Panc1 (cell line): ENCODE measurements around the gene SPATA1. TPM values are rescaled to one million over a fixed set of nuclear protein-coding genes. Genes with fewer than 3 reads are reported as not detected.

Source experiments
- ATAC-seq: fragments of 200-7000 bp; cut with Tn5 transposase; 2 replicates; pipeline ENCODE4 v1.9.1; 2020; ENCODE audit warnings: mild to moderate bottlenecking, moderate library complexity
- Bru-seq: library from RNA; stranded (reverse); fragments of 400-500 nt; gene quantifications from one replicate; lab custom pipeline; 2021; lab: Mats Ljungman, UMichigan
- BruChase-seq, 2 experiments: library from RNA; stranded (reverse); fragments of 400-500 nt; gene quantifications; one replicate each; lab custom pipeline; 2021; lab: Mats Ljungman, UMichigan
- BruUV-seq: library from RNA; stranded (reverse); fragments of 400-500 nt; replicated peaks from 2 replicates; lab custom pipeline; 2021; lab: Mats Ljungman, UMichigan
- CTCF ChIA-PET: fragments of 300-600 bp; sonication (Branson Sonifier 250); formaldehyde crosslinking; loops from one replicate; lab custom pipeline; 2022; ENCODE audit warnings: antibody characterized with exemption; lab: Charles Lee
- POLR2A ChIA-PET: fragments of 300-600 bp; sonication (Branson Sonifier 250); formaldehyde crosslinking; loops from one replicate; lab custom pipeline; 2022; ENCODE audit warnings: antibody characterized with exemption; lab: Charles Lee
- DNase-seq: peaks from one replicate; pipeline ENCODE4 v3.0.0-alpha.2; 2010; ENCODE audit warnings: low read depth, low spot score
- H3K27ac ChIP-seq: 2 replicates; pipeline ENCODE4 v1.5.1; 2011; ENCODE audit warnings: mild to moderate bottlenecking, low read length, inconsistent platforms
- H3K27me3 ChIP-seq: fragments of 200-500 bp; sonication (Bioruptor generic); 2 replicates; pipeline ENCODE4 v1.6.0; 2014; ENCODE audit warnings: low read length, inconsistent platforms; ENCODE audit not compliant: control insufficient read depth, insufficient read depth
- H3K36me3 ChIP-seq: fragments of 200-500 bp; sonication (Bioruptor generic); 2 replicates; pipeline ENCODE4 v1.5.1; 2014; ENCODE audit warnings: inconsistent platforms, mild to moderate bottlenecking, low read length, moderate library complexity; ENCODE audit not compliant: control insufficient read depth, insufficient read depth
- H3K4me1 ChIP-seq: 2 replicates; pipeline ENCODE4 v1.5.1; 2011; ENCODE audit warnings: inconsistent platforms, mild to moderate bottlenecking, low read length, moderate library complexity; ENCODE audit not compliant: control insufficient read depth, insufficient read depth
- H3K4me3 ChIP-seq, 2 experiments: 2 replicates each; pipeline ENCODE4 v1.5.1; 2011 to 2012; ENCODE audit warnings: low read depth in 2 of 2, low read length in 2 of 2, mild to moderate bottlenecking in 2 of 2, inconsistent platforms in 1 of 2, moderate library complexity in 1 of 2
- H3K9me3 ChIP-seq: fragments of 200-500 bp; sonication (Bioruptor generic); 2 replicates; pipeline ENCODE4 v1.5.1; 2014; ENCODE audit warnings: low read depth, mild to moderate bottlenecking, inconsistent platforms, low read length, moderate library complexity; ENCODE audit not compliant: control insufficient read depth, insufficient read depth
- CTCF ChIP-seq: fragments of 450-650 bp; IDR thresholded peaks from 2 replicates; pipeline ENCODE4 v1.5.1; 2017; ENCODE audit warnings: mild to moderate bottlenecking
- POLR2AphosphoS5 ChIP-seq: IDR thresholded peaks from 2 replicates; pipeline ENCODE4 v1.6.1; 2012; ENCODE audit warnings: mild to moderate bottlenecking, low read depth, low read length, moderate library complexity
- SIN3A ChIP-seq: IDR thresholded peaks from 2 replicates; pipeline ENCODE4 v1.6.1; 2012; ENCODE audit warnings: low read depth, mild to moderate bottlenecking, low read length, moderate library complexity, borderline replicate concordance; ENCODE audit not compliant: insufficient read depth
- TCF7L2 ChIP-seq: IDR thresholded peaks from 2 replicates; pipeline ENCODE4 v1.6.1; 2011; ENCODE audit warnings: mild to moderate bottlenecking, low read depth, low read length, inconsistent platforms
- in situ Hi-C: cut with HindIII; loops from 2 replicates; pipeline ENCODE4 v1.10.0; 2016; ENCODE audit warnings: low sequenced_read_pairs, low pct_unique_long_range_greater_than_20kb
- intact Hi-C: fragments of 100-400 bp; cut with micrococcal nuclease; formaldehyde crosslinking; loops from one replicate; pipeline ENCODE4 v1.10.0; 2022; ENCODE audit not compliant: unreplicated experiment
- long read RNA-seq: library from polyadenylated mRNA; unstranded; transcript quantifications from one replicate; pipeline ENCODE4 v2.0.0, GENCODE V29; 2021; ENCODE audit not compliant: unreplicated experiment
- polyA plus RNA-seq: library from polyadenylated mRNA; unstranded; fragments of >200 nt; gene quantifications from one replicate; pipeline ENCODE4 v1.2.1, GENCODE V29; 2012; ENCODE audit warnings: missing spikeins; ENCODE audit not compliant: insufficient read length
- total RNA-seq: library from RNA; stranded (reverse); gene quantifications from one replicate; pipeline ENCODE4 v1.2.1, GENCODE V29; 2021; ENCODE audit not compliant: unreplicated experiment
- TF ChIP-seq, protein P1 (sequence below), 2 experiments: IDR thresholded peaks; 2 replicates each; pipeline ENCODE4 v1.6.1; 2011 to 2012; ENCODE audit warnings: low read depth in 2 of 2, control low read depth in 1 of 2, low read length in 1 of 2, mild to moderate bottlenecking in 1 of 2, moderate library complexity in 1 of 2; ENCODE audit not compliant: insufficient read depth in 1 of 2

The SPATA1 gene
- 5.0 TPM for total RNA-seq
- polyA plus RNA-seq: 2.4 TPM
- Bru-seq, nascent RNA: percentile 47 among the genes with signal in this experiment
- percentile 37 among the genes with signal in this experiment for BruChase-seq, experiment 1, labeled RNA remaining after a 2-hour chase
- BruChase-seq, experiment 2, labeled RNA remaining after a 6-hour chase: percentile 31 among the genes with signal in this experiment
- long read RNA-seq, partial matches to known transcripts: 0 of 20 reads
- long read RNA-seq, other reads (novel, unspliced or antisense): 19 of 20 reads

DNA sequence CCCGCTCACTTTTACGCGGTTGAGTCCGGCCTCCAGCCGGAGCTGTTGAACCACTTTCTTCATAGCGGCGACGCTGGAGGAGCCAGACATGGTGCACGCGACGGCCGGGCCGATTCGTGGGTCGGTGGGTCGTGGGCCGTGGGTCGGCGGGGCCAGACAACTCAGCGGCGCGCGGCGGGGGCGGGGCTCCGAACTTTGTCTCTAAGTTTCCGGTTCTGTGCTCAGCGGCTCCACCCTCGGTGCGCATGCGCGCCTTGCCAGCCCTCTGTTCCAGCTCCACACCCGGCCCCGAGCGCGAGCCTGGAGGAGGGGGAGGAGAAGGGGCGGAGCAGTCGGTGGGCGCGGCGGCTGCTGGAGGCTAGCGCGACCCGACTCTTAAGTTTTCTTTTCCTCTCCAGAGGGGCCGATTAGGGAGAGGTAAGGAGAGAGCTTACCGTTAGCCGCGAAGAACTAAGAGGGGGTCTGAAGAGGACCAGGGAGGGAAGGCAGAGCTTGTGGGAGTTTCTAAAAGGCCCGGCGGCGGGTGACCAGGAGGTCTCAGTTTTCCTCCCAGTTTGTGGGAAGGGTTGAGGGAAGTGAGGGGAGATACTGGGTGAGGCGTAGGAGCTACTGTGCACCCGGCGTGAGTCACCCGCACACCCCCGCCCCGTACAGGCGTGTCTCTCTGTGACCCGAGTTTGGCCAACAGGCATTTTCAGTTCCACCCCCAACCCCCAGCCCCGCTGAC lies at the start of gene SPATA1, which contains the start of gene GNG5:
TSS of gene SPATA1 (plus strand) at position 385 of the 727 bp plus-strand sequence. CDS start 9,974 bp downstream, outside the sequence.
TSS of gene GNG5 (minus strand) at position 580 of the 727 bp plus-strand sequence. CDS start at position 90, 490 bp downstream.
- H3K4me1 ChIP-seq: peaks cover 32% of the 10 kb centered on the region
- H3K9me3 ChIP-seq: peaks cover 4% of the 10 kb centered on the region; the same call in 1 of the 2 replicates
- H3K27me3 ChIP-seq: no peaks in the 10 kb centered on the region
- in situ Hi-C loops (no loop called here), intact Hi-C loops (loop anchor here (2.0 to 5.0 kb wide), 2 partner anchors 67 to 246 kb away; no protein-coding TSS in a partner anchor)
- peak; percentile 94 for DNase-seq
- no TSS peak for BruUV-seq
- peak within 1 kb of the TSS; percentile 79 to 91 for H3K4me3 ChIP-seq
- H3K27ac ChIP-seq: peak within 1 kb of the TSS; percentile 98
- POLR2A ChIA-PET: interaction anchor here (0.7 to 2.2 kb wide), 11 partner anchors 14 to 934 kb away, joined by 3 to 11 read pairs (median 3); partner anchors contain the start of genes CTBS and PRKACB
- CTCF ChIA-PET: interaction anchor here (0.6 to 1.5 kb wide), 5 partner anchors 21 to 251 kb away, joined by 3 to 11 read pairs (median 3); partner anchors contain the start of gene RPF1
- TF ChIP-seq, protein P1, sequence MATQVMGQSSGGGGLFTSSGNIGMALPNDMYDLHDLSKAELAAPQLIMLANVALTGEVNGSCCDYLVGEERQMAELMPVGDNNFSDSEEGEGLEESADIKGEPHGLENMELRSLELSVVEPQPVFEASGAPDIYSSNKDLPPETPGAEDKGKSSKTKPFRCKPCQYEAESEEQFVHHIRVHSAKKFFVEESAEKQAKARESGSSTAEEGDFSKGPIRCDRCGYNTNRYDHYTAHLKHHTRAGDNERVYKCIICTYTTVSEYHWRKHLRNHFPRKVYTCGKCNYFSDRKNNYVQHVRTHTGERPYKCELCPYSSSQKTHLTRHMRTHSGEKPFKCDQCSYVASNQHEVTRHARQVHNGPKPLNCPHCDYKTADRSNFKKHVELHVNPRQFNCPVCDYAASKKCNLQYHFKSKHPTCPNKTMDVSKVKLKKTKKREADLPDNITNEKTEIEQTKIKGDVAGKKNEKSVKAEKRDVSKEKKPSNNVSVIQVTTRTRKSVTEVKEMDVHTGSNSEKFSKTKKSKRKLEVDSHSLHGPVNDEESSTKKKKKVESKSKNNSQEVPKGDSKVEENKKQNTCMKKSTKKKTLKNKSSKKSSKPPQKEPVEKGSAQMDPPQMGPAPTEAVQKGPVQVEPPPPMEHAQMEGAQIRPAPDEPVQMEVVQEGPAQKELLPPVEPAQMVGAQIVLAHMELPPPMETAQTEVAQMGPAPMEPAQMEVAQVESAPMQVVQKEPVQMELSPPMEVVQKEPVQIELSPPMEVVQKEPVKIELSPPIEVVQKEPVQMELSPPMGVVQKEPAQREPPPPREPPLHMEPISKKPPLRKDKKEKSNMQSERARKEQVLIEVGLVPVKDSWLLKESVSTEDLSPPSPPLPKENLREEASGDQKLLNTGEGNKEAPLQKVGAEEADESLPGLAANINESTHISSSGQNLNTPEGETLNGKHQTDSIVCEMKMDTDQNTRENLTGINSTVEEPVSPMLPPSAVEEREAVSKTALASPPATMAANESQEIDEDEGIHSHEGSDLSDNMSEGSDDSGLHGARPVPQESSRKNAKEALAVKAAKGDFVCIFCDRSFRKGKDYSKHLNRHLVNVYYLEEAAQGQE (IDR thresholded peaks at IDR 0.05; ENCODE audit: insufficient read depth in 1 of 2, low read depth in 2 of 2, low read length in 1 of 2): no peak; a peak in 1 of 4 replicates
- TF ChIP-seq POLR2AphosphoS5 (peak; percentile 98), TCF7L2 (no peak), CTCF (no peak), SIN3A (0 out of 2 replicates have a peak, but pooled peaks have one; percentile 90)
- H3K36me3 ChIP-seq: peaks cover 6% of the 10 kb centered on the region
- peak; percentile 95 for ATAC-seq

DNA sequence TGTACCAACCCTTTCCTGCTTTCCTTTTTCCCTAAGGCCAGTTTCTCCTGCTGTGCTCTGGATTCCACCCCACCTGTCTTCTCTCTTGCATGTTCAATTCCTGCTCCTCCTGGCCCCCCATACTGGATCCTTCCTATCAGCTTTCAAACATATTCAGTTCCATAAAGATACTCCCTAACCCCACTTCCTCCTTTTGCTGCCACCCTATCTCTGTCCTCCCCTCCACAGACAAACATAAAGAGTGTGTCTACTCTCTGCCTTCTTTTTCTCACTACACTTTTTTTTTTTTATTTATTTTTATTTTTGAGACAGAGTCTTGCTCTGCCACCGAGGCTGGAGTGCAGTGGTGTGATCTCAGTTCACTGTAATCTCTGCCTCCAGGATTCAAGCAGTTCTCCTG lies 44.1 kb upstream of the SPATA1 start:
- no peaks in the 10 kb centered on the region for H3K36me3 ChIP-seq

More for the DNA sequence above, 44.1 kb upstream of the SPATA1 start:
- H3K27me3 ChIP-seq: no peaks in the 10 kb centered on the region; the same call in 1 of the 2 replicates
- H3K9me3 ChIP-seq: no peaks in the 10 kb centered on the region
- TF ChIP-seq CTCF (no peak), TCF7L2 (no peak), POLR2AphosphoS5 (no peak), SIN3A (no peak)
- TF ChIP-seq, protein P1 (IDR thresholded peaks at IDR 0.05; ENCODE audit: insufficient read depth in 1 of 2, low read depth in 2 of 2, low read length in 1 of 2): no peak
- BruUV-seq: no TSS peak
- intact Hi-C loops (no loop called here), in situ Hi-C loops (no loop called here)
- H3K27ac ChIP-seq: no peak overlapping the region
- H3K4me1 ChIP-seq: no peaks in the 10 kb centered on the region
- ChIA-PET POLR2A (interaction anchor here (0.6 kb wide), 1 partner anchor 131 kb away, joined by 4 read pairs; no protein-coding TSS in a partner anchor), CTCF (interaction anchor here (0.7 kb wide), 1 partner anchor 80 kb away, joined by 3 read pairs; no protein-coding TSS in a partner anchor)
- ATAC-seq (no peak), DNase-seq (no peak)
- H3K4me3 ChIP-seq: no peak overlapping the region
